Naive B cell (primary cell): Measurements from ENCODE around the gene CYP2W1. TPM values are rescaled to one million over a fixed set of nuclear protein-coding genes. Genes with fewer than 3 reads are reported as not detected.
"Not testable (repeated sequence)": the region's sequence is repeated elsewhere in the genome, so short reads cannot be mapped to it uniquely, and the experiment has no call there.

ENCODE experiments used
- ATAC-seq, 2 donors: fragments of 150-1000 bp; cut with Tn5 transposase; 2 replicates each; pipeline ENCODE4 v1.10.0; 2021; ENCODE audit warnings: low read depth in 2 of 2, mild to moderate bottlenecking in 2 of 2, moderate library complexity in 2 of 2
- DNase-seq: peaks from one replicate; pipeline ENCODE4 v3.0.0; 2022
- H3K27ac Mint-ChIP-seq, 6 donors: one replicate each; pipeline ENCODE4 v1.8.0; 2020 to 2022; ENCODE audit warnings: mild to moderate bottlenecking in 6 of 6, mixed read lengths in 6 of 6, moderate library complexity in 5 of 6, inconsistent platforms in 2 of 6
- H3K27me3 Mint-ChIP-seq, 3 donors: one replicate each; pipeline ENCODE4 v1.8.0; 2021 to 2022; ENCODE audit warnings: mixed read lengths in 3 of 3, mild to moderate bottlenecking in 1 of 3
- H3K36me3 Mint-ChIP-seq, 2 donors: one replicate each; pipeline ENCODE4 v1.8.0; 2020 to 2022; ENCODE audit warnings: mixed read lengths in 2 of 2, inconsistent platforms in 1 of 2, mild to moderate bottlenecking in 1 of 2
- H3K4me1 Mint-ChIP-seq, 3 donors: one replicate each; pipeline ENCODE4 v1.8.0; 2020 to 2022; ENCODE audit warnings: mixed read lengths in 3 of 3, inconsistent platforms in 1 of 3, mild to moderate bottlenecking in 1 of 3, moderate library complexity in 1 of 3
- H3K4me3 Mint-ChIP-seq, 8 donors: one replicate each; pipeline ENCODE4 v1.8.0; 2020 to 2022; ENCODE audit warnings: mild to moderate bottlenecking in 8 of 8, mixed read lengths in 8 of 8, moderate library complexity in 8 of 8, inconsistent platforms in 2 of 8
- H3K9me3 Mint-ChIP-seq, 7 donors: one replicate each; pipeline ENCODE4 v1.8.0; 2020 to 2022; ENCODE audit warnings: mixed read lengths in 7 of 7, mild to moderate bottlenecking in 5 of 7, inconsistent platforms in 2 of 7, moderate library complexity in 1 of 7
- polyA plus RNA-seq, 6 donors: library from polyadenylated mRNA; unstranded; fragments of 300-500 nt; fragmentation: Illumina TruSeq; gene quantifications; one replicate each; pipeline ENCODE4 v1.2.3, GENCODE V29; 2021; ENCODE audit warnings: low read depth in 6 of 6

Gene CYP2W1
- polyA plus RNA-seq, 6 donors from 2014 or later = not detected

- Mint-ChIP-seq H3K27me3 (no peaks in the 10 kb centered on the region), H3K4me1 (peaks cover 16 to 19% (median 17%) of the 10 kb centered on the region in 3 donors), H3K27ac (no peak overlapping the region), H3K4me3 (no peak overlapping the region), H3K9me3 (no peaks in the 10 kb centered on the region), H3K36me3 (no peaks in the 10 kb centered on the region)
- no peak for DNase-seq
- no peak for ATAC-seq
Measured at GRCh38 chr7:996079-996872, 13.3 kb downstream of the CYP2W1 start.

GRCh38 chr7:997404-998395, 14.7 kb downstream of the CYP2W1 start:
- DNase-seq (no peak), ATAC-seq (no peak)
- Mint-ChIP-seq H3K27ac (peak overlapping the region in 2 of 6 donors; percentile 37 to 70), H3K27me3 (no peaks in the 10 kb centered on the region), H3K4me3 (no peak overlapping the region), H3K4me1 (peaks cover 16 to 19% (median 17%) of the 10 kb centered on the region in 3 donors), H3K36me3 (no peaks in the 10 kb centered on the region), H3K9me3 (no peaks in the 10 kb centered on the region)

GRCh38 chr7:999149-999879, 16.3 kb downstream of the CYP2W1 start:
- H3K9me3 Mint-ChIP-seq = no peaks in the 10 kb centered on the region
- H3K4me1 Mint-ChIP-seq = peaks cover 14 to 18% (median 17%) of the 10 kb centered on the region in 3 donors
- no peak overlapping the region for H3K4me3 Mint-ChIP-seq
- H3K27me3 Mint-ChIP-seq = no peaks in the 10 kb centered on the region
- DNase-seq (no peak), ATAC-seq (no peak)
- H3K36me3 Mint-ChIP-seq = no peaks in the 10 kb centered on the region
- H3K27ac Mint-ChIP-seq = peak overlapping the region in 3 of 6 donors; percentile 34 to 91 (median 44)

DNA sequence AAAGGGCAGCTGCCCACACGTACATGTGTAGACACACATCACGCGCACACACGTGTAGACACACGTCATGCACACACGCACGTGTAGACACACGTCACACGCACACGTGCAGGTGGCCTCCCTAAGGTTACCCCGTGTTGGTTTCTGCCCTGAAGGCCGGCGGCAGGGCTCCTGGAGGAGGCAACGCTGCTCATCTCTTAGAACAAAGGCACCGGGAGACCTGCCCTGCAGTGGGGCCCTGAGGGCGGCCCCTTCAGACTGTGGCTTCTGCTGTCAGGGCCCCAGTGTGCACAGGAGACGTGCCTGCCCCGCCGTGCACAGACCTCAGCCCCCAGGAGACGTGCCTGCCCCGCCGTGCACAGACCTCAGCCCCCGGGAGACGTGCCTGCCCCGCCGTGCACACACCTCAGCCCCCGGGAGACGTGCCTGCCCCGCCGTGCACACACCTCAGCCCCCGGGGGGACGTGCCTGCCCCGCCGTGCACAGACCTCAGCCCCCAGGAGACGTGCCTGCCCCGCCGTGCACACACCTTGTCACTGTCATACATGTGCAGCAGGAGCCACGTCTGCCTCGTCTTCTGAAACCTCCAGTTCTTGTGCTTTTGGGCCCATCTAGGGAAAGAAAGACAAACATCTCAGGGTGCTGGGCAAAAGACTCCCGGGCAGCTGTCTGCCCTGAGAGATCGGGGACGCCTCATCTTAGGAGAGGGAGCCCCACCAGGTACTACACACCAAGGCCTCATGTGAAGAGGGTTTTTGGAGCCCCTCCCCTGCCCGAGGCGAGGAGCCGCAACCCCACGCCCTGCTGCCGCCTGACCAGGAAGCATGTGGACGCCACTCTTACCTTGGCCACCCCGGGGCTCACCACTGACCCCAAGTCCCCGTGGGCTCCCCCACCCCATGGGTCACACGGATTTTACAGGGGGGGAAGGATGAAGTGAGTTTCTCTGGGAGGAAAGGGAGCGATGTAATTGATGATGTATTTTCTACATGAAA, 17.3 kb downstream of the CYP2W1 start:
- H3K4me3 Mint-ChIP-seq = peak overlapping the region in 1 of 8 donors; percentile 29
- H3K27ac Mint-ChIP-seq = peak overlapping the region; percentile 47 to 98 (median 90)
- no peaks in the 10 kb centered on the region for H3K9me3 Mint-ChIP-seq
- ATAC-seq = peak in 1 of 2 donors; percentile 5
- H3K36me3 Mint-ChIP-seq = no peaks in the 10 kb centered on the region
- H3K4me1 Mint-ChIP-seq = peaks cover 9 to 24% (median 23%) of the 10 kb centered on the region in 3 donors
- no peak for DNase-seq
- H3K27me3 Mint-ChIP-seq = no peaks in the 10 kb centered on the region

GRCh38 chr7:1001069-1001770, 18.2 kb downstream of the CYP2W1 start:
- not testable (repeated sequence) for H3K36me3 Mint-ChIP-seq, H3K27me3 Mint-ChIP-seq, DNase-seq, ATAC-seq, H3K4me3 Mint-ChIP-seq, H3K9me3 Mint-ChIP-seq
- H3K27ac Mint-ChIP-seq = peak overlapping the region in 5 of 6 donors; percentile 14 to 98 (median 88)
- peaks cover 13 to 27% (median 24%) of the 10 kb centered on the region in 3 donors for H3K4me1 Mint-ChIP-seq

- not testable (repeated sequence) for H3K4me3 Mint-ChIP-seq, DNase-seq, H3K27me3 Mint-ChIP-seq, H3K36me3 Mint-ChIP-seq, H3K9me3 Mint-ChIP-seq, ATAC-seq
- Mint-ChIP-seq H3K4me1 (peaks cover 14 to 28% (median 24%) of the 10 kb centered on the region in 3 donors), H3K27ac (peak overlapping the region in 3 of 6 donors; percentile 66 to 74 (median 69))
Measured at GRCh38 chr7:1002026-1002425, 19.0 kb downstream of the CYP2W1 start.

DNA sequence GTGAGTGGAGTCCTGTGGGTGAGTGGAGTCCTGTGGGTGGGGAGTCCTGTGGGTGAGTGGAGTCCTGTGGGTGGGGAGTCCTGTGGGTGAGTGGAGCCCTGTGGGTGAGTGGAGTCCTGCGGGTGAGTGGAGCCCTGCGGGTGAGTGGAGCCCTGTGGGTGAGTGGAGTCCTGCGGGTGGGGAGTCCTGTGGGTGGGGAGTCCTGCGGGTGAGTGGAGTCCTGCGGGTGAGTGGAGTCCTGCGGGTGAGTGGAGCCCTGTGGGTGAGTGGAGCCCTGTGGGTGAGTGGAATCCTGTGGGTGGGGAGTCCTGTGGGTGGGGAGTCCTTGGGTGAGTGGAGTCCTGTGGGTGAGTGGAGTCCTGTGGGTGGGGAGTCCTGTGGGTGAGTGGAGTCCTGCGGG, 19.5 kb downstream of the CYP2W1 start:
- DNase-seq, ATAC-seq, H3K9me3 Mint-ChIP-seq, H3K4me3 Mint-ChIP-seq, H3K27me3 Mint-ChIP-seq, H3K36me3 Mint-ChIP-seq: not testable (repeated sequence)
- H3K27ac Mint-ChIP-seq = peak overlapping the region in 3 of 6 donors; percentile 66 to 85 (median 69)
- H3K4me1 Mint-ChIP-seq = peaks cover 14 to 28% (median 24%) of the 10 kb centered on the region in 3 donors

GRCh38 chr7:1004018-1004852, 21.3 kb downstream of the CYP2W1 start:
- H3K36me3 Mint-ChIP-seq = peaks cover 0 to 18% of the 10 kb centered on the region in 2 donors
- ATAC-seq = peak; percentile 89 to 93
- peak; percentile 88 for DNase-seq
- H3K4me3 Mint-ChIP-seq = peak overlapping the region in 7 of 8 donors; percentile 22 to 79 (median 55)
- H3K27me3 Mint-ChIP-seq = no peaks in the 10 kb centered on the region
- H3K4me1 Mint-ChIP-seq = peaks cover 19 to 32% (median 29%) of the 10 kb centered on the region in 3 donors
- H3K9me3 Mint-ChIP-seq = no peaks in the 10 kb centered on the region
- H3K27ac Mint-ChIP-seq = peak overlapping the region; percentile 92 to 98 (median 96)

DNA sequence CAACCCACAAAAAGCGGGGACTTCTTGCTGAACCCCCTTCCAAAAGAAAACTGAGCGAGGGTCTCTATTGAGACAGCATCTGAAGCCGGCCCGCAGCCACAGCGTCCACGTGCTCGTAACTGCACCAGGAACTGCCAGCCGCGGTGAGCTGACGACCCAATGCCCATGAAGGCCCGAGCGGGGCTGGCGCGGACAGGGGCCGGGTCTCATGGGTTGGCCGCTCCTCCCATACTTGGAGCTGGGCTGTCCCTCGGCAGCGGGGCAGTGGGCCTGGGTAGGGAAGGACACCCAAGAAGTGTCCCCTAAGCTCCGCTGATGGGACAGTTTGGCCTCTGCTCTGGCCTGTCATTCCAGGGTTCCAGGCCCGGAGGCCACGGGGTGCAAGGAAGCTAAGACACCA, 22.3 kb downstream of the CYP2W1 start:
- Mint-ChIP-seq H3K4me1 (peaks cover 18 to 32% (median 26%) of the 10 kb centered on the region in 3 donors), H3K27me3 (no peaks in the 10 kb centered on the region), H3K27ac (peak overlapping the region; percentile 82 to 98 (median 95)), H3K4me3 (no peak overlapping the region), H3K9me3 (no peaks in the 10 kb centered on the region), H3K36me3 (peaks cover 0 to 28% of the 10 kb centered on the region in 2 donors)
- DNase-seq = no peak
- ATAC-seq = no peak

DNA sequence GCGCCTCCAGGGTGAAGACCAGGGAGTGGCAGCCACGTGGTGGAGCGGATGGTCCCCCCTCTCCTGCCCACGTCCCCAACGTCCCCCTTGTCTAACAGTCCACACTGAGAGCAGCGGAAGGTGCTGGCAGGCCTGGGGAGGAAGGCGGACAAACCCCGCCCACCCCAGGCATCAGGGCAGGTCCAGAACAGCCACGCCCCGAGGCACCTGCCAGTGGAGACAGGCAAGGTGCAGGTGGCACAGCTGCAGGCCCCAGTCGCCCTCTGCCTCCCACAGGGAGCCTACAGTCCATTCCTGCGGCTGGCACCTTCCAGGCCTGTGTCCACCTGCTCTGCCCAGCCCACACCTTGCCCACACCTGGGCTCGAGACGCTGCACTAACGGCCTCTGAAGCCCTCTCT, 24.9 kb downstream of the CYP2W1 start:
- H3K27ac Mint-ChIP-seq = peak overlapping the region in 1 of 6 donors; percentile 45
- no peaks in the 10 kb centered on the region for H3K9me3 Mint-ChIP-seq
- H3K27me3 Mint-ChIP-seq = no peaks in the 10 kb centered on the region
- H3K4me1 Mint-ChIP-seq = peaks cover 22 to 33% (median 33%) of the 10 kb centered on the region in 3 donors
- DNase-seq (no peak), ATAC-seq (no peak)
- H3K4me3 Mint-ChIP-seq = peak overlapping the region in 1 of 8 donors; percentile 72
- peaks cover 0 to 33% of the 10 kb centered on the region in 2 donors for H3K36me3 Mint-ChIP-seq
